K562 treated with DMSO at 1 percent for 48 hours (cell line): ENCODE data around the gene OSGEP. TPM values are rescaled to one million over a fixed set of nuclear protein-coding genes. Genes with fewer than 3 reads are reported as not detected.

ENCODE experiments used
- total RNA-seq: library from RNA; unstranded; fragments of 300-600 nt; gene quantifications from 2 replicates; pipeline ENCODE4 v1.2.3, GENCODE V29; 2022; ENCODE audit warnings: low replicate concordance; ENCODE audit errors: extremely low read depth

OSGEP gene
- not detected in 2 replicates for total RNA-seq

DNA sequence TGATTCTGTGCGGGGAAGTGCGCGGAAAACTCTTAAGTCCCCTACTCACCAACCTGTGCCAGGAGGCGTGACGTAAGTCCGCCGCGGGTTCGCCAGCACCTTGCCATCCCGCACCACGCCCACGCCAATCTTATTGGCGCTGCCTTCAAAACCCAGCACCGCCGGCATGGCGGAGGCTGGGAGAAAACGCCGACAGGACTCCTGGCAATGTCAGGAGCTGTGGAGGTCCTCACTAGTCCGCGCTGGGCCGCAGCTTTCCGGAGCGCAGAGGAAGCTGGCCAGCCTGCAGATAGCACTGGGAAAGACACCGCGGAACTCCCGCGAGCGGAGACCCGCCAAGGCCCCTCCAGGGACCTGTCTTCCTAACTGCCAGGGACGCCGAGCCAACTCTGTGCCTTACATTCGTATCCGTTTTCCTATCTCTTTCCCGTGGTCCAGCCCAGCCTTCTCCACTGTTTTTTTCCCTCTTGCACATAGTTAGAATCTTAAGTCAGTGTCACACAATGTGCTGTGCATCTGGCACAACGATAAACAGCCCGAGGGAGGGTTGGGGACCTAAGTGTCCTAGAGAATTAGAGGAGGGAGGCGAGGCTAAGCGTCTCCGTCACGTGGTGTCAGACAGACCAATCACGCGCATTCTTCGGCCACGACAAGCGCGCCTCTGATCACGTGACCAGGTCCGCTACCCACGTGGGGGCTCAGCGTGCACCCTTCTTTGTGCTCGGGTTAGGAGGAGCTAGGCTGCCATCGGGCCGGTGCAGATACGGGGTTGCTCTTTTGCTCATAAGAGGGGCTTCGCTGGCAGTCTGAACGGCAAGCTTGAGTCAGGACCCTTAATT is at the start of gene OSGEP, which contains the start of gene APEX1:
TSS of gene OSGEP (minus strand) at position 297 of the 839 bp plus-strand sequence. CDS start at position 168, 129 bp downstream.
TSS of gene APEX1 (plus strand) at position 711 of the 839 bp plus-strand sequence. CDS start 420 bp downstream, outside the sequence.

DNA sequence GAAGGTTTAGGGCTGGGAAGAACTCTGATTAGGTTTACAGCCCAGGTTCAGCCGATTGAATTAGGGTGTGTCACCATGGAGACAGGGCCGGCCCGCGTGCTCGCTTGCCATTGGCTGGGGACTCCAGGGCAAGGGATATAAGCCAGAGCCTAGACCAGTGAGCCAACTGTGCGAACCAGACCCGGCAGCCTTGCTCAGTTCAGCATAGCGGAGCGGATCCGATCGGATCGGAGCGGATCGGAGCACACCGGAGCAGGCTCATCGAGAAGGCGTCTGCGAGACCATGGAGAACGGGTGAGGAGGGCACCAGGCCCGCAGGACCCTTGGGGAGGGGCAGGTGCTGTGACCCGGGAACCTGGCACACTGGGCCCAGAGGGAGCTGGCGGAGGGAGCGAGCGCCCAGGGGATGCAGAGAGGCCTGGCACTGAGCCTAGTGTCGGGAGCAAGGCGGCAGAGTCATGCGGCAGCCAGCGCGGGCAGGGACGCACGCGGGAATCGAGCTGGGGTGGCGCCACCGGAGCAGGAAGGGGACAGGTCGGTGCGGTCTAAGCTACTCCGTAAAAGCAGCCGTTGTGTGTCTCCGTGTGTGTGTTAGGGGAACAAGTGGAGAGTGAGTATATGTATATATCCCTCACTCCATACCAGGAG is 14.8 kb upstream of the OSGEP start, which contains the start of gene PNP:
TSS of gene PNP (plus strand) at position 165 of the 648 bp plus-strand sequence. CDS start at position 284, 119 bp downstream.

DNA sequence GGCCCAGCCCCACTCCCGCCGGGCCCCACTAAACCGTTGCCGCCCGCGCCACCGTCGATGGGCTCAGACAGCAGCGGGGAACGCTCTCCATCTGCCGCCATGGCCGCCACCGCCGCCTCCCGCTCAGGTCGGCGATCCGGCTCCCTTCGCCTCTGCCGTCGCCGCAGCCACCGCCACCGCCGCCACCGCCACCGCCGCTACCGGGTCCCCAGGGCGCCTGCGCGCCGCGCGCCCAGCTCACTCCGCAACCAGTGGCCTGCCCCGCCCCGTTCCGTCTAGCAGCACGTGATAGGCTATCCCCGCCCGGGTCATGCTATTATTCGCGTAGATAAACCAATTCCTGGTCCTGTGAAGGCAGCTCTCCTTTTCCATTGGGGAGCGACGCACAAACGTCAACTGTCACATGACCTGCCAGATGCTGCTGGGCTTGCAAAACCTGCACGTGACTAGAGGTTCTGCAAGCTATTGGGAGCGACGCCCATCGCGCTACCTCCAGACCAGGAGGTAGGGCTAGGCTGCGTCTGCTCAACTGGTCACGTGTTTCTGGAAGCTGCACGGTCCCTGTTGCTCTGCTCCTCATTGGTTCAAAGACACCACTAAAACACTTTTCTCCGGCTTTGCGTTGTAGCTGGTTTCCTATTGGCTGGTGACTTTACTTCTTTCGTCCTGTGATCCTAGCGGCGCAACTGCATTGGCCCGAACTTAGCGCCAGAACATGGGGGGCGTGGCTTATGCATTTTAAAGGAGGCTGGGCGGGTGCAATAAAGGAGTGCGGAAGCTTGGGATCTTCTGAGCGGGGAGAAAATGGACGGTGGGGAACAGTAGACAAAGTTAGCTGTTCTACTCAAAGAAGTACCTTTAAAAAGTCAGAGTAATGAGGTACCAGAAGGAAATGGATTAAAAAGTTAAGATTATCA is 6.9 kb upstream of the OSGEP start, which contains the start of gene PIP4P1:
TSS of gene PIP4P1 (minus strand) at position 210 of the 917 bp plus-strand sequence. CDS start at position 101, 109 bp downstream.

DNA sequence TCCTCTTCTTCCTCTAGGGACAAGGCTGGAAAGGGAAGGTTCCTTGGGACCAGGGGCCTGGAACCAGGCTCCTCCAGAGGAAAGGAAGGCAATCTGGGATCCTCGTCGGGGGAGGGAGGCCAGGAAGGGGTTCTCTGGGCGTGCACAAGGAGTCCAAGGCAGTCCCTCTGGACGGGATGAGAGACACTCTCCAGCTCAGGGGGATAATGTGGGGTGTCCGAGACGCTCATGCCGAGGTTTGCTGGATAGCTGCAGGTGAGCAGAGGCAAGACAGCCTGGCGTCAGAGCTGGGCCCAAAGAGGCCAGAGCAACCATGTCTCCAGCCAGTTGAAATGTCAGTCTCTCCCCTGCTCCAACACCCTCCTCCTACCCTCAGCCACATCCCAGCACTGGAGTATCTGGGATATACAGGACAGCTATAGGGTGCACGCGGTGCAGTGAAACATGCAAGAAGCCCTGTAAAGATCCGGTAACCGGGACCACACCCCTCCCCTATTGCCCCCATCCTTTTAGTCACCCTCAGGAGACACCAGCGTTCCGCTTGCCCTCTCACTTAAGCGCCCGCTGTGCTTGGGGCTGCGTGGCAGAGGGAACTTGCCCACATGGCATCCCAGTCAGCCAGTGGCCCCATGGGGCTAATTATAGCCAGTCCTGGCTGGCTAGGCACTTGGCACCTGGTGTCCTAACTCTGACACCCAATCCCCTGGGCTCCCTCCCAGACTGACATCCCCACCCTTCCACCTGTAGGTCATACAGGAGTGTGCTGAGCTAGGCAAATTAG is 18.8 kb downstream of the OSGEP start, which contains the start of gene KLHL33:
TSS of gene KLHL33 (minus strand) at position 585 of the 781 bp plus-strand sequence. CDS start at position 230, 355 bp downstream.

DNA sequence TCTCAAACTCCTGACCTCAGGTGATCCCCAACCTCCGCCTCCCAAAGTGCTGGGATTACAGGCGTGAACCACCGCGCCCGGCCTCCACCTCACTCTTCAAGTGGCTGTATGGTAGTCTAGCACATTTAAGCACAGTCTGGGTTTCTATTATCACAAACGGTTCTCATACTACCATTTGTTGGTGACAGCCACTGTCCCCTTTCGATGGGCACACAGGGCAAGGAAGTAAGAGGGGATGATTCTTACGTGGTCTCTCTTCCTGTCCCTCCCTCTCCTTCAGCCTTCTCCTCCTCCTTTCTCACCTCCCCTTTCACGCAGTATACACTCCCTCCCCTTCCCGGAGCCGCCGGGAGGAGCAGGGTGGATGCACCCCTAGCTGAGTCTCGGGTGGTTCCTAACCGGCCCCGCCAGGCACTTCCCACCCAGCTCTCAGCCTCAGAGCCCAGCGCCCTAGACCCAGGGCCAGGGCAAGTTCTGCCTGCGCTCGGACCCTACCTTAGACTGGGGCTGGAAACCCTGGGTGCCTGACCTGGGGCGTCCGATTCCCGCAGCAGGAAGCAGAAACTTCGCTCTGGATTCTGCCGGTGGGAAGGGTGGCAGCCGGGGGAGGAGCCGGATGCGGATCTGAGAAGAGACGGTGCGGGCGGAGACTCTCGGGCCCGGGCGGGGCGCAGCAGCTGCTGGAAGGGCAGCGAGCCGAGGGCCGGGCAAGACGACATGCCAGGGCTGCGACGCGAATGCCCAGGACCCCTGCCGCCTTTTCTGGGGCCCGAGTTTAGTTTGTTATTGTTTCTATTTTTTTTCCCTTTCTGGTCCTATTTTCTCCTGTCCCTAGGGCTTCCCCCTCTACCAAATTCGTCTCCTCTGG is 41.5 kb downstream of the OSGEP start, which contains the start of gene TEP1:
TSS of gene TEP1 (minus strand) at position 626 of the 868 bp plus-strand sequence. CDS start 5,062 bp downstream, outside the sequence.

Other genes starting within 250 kb of the OSGEP start
- not detected in 2 replicates for gene OR11H6, start 231.1 kb downstream of the OSGEP start, total RNA-seq
- not detected in 2 replicates for gene OR11H7, start 225.8 kb downstream of the OSGEP start, total RNA-seq
- not detected in 2 replicates for gene OR11H4, start 215.5 kb downstream of the OSGEP start, total RNA-seq
- not detected in 2 replicates for gene TTC5, start 148.9 kb downstream of the OSGEP start, total RNA-seq
- not detected in 2 replicates for gene CCNB1IP1, start 121.5 kb downstream of the OSGEP start, total RNA-seq
- gene PARP2, start 111.2 kb downstream of the OSGEP start, total RNA-seq: not detected in 2 replicates
- not detected in 2 replicates for gene TEP1, start 41.3 kb downstream of the OSGEP start, total RNA-seq
- not detected in 2 replicates for gene KLHL33, start 18.6 kb downstream of the OSGEP start, total RNA-seq
- not detected in 2 replicates for gene APEX1, start 414 bp upstream of the OSGEP start, total RNA-seq
- gene PIP4P1, start 6.6 kb upstream of the OSGEP start, total RNA-seq: not detected in 2 replicates
- gene PNP, start 14.6 kb upstream of the OSGEP start, total RNA-seq: not detected in 2 replicates
- not detected in 2 replicates for gene RNASE10, start 50.7 kb upstream of the OSGEP start, total RNA-seq
- gene RNASE9, start 106.2 kb upstream of the OSGEP start, total RNA-seq: not detected in 2 replicates
- gene RNASE11, start 133.2 kb upstream of the OSGEP start, total RNA-seq: not detected in 2 replicates
- gene RNASE12, start 136.6 kb upstream of the OSGEP start, total RNA-seq: not detected in 2 replicates
- not detected in 2 replicates for gene OR6S1, start 186.9 kb upstream of the OSGEP start, total RNA-seq
- not detected in 2 replicates for gene RNASE4, start 229.7 kb upstream of the OSGEP start, total RNA-seq
- not detected in 2 replicates for gene ANG, start 234.0 kb upstream of the OSGEP start, total RNA-seq